NB4 (cell line): ENCODE data around the gene CACNA2D4.

Experiments used
- POLR2A ChIP-seq: IDR thresholded peaks from 2 replicates; pipeline ENCODE4 v1.6.1; 2011; ENCODE audit warnings: mild to moderate bottlenecking; ENCODE audit not compliant: insufficient read length; ENCODE audit errors: extremely low read depth
- TF ChIP-seq, protein P1 (sequence below): IDR thresholded peaks from one replicate; pipeline ENCODE4 v1.5.1; 2012; ENCODE audit warnings: low read depth, low read length

DNA sequence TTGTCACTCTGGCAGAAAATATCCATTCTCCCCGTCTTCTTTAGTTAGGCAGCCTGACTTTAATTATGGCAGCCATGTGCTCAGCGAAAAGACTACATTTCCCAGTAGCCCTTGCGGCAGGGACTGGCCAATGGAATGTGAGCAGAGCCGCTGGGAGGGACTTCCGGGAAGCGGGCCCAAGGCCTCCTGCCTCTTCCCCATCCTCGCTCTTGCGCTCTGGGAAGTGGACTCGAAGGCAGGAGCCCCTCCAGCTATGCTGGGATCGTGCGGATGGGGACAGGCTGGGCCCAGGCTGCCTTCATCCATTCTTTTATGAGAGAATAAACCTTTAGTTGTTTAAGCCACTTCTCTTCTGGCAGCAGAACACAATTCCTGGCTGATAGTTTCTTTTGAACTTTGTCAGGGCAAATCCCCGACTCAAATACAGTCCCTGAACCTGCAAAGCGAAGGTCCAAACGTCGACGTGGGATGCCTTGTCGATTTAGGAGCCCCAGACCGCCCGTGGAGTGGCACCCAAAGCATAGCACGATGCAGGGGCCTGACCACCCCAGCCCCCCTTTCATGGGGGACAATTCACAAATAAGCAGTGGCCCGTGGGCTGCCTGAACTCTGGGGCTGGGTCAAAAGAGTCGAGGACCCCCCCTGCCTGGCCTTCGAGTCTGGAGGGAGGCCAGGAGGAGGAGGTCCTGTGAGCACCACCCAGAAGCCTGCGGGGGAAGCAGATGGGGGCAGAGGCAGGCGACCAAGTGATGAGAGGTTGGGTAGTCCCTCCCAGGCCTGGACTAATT, 113.7 kb downstream of the CACNA2D4 start:
- TF ChIP-seq, protein P1, sequence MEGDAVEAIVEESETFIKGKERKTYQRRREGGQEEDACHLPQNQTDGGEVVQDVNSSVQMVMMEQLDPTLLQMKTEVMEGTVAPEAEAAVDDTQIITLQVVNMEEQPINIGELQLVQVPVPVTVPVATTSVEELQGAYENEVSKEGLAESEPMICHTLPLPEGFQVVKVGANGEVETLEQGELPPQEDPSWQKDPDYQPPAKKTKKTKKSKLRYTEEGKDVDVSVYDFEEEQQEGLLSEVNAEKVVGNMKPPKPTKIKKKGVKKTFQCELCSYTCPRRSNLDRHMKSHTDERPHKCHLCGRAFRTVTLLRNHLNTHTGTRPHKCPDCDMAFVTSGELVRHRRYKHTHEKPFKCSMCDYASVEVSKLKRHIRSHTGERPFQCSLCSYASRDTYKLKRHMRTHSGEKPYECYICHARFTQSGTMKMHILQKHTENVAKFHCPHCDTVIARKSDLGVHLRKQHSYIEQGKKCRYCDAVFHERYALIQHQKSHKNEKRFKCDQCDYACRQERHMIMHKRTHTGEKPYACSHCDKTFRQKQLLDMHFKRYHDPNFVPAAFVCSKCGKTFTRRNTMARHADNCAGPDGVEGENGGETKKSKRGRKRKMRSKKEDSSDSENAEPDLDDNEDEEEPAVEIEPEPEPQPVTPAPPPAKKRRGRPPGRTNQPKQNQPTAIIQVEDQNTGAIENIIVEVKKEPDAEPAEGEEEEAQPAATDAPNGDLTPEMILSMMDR = no peak
- TF ChIP-seq POLR2A = no peak
